Neural progenitor cell (in vitro differentiated cells): ENCODE measurements around the gene YTHDC1.

Source experiments
- CTCF ChIP-seq: fragments of 200-600 bp; sonication (generic); IDR thresholded peaks from 2 replicates; pipeline ENCODE4 v1.5.1; 2017; ENCODE audit warnings: antibody characterized with exemption, mild to moderate bottlenecking
- EZH2 ChIP-seq: fragments of 200-600 bp; sonication (generic); IDR thresholded peaks from 2 replicates; pipeline ENCODE4 v1.6.1; 2017; ENCODE audit warnings: antibody characterized with exemption, mild to moderate bottlenecking, moderate library complexity
- EZH2phosphoT487 ChIP-seq: fragments of 200-600 bp; sonication (generic); IDR thresholded peaks from 2 replicates; pipeline ENCODE4 v1.6.1; 2017; ENCODE audit warnings: antibody characterized with exemption

GRCh38 chr4:68287704-68288392 is 62.0 kb downstream of the YTHDC1 start:
- TF ChIP-seq CTCF (no peak), EZH2 (no peak), EZH2phosphoT487 (no peak)
